ENCODE results near the gene HAT1.

The HAT1 gene

GRCh38 chr2:171921970-171922229 lies 361 bp upstream of the HAT1 start:
- no peak for DNase-seq

DNA sequence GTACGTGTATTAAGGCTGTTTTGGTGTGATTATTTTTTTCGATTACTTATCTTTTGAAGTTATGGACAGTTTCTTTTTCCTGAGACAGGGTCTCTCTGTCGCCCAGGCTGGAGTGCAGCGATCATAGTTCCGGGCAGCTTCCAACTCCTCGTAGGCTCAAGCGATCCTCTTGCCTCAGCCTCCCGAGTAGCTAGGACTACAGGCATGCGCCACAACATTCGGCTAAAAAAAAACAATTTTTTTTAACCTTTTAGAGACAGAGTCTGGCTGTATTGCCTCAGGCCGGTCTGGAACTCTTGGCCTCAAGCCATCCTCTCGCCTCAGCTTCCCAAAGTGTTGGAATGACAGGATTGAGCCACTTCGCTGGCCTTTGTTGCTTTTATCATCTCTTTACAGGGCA lies 945 bp downstream of the HAT1 start:
- DNase-seq: peak; percentile 36

- DNase-seq: no peak
Measured at GRCh38 chr2:171924170-171924942, 2.1 kb downstream of the HAT1 start.

DNA sequence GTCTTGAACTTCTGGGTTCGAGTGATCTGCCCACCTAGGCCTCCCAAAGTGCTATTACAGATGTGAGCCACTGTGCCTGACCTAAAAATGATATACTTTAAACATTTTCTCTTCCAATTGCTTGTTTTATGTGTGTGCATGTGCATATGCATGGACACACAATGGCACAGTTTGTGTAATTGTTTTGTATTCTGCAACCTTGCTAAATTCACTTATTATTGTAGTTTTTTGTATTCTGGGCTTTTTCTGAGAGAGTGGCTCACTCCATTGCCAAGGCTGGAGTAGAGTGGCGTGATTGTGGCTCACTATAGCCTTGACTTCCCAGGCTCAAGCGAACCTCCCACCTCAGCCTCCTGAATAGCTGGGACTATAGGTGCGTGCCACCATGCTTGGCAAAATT lies 8.1 kb downstream of the HAT1 start:
- DNase-seq: no peak

DNA sequence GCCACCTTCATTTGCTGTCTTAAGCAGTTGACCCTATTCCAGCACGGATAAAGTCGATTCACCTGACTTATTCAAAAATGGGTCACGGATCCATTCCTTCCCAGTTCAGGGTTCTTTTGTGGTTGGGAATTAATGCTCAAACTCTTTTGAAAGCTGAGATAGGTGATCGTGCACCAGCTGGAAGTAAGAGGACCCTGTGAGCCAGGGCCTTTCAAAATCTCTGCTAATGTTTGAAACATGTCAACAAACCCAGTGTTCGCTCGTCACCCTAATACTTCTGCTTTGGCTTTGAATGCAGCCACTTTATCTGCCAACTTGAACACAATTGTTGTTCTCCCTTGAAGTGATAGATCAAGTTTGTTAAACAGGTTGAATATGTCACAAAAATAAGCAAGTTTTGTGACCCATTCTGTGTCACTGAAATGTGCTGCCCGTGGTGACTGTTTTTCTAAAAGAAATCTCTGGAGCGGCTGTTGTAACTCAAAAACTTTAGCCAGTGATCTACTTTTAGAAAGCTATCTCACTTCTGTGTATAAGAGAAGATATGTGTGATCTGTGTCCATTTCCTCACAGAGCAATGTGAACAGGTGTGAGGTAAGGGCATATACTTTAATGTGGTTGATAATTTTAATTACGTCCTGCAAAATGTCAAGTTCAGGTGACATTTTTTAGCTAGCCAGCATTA lies 16.9 kb downstream of the HAT1 start:
- no peak for DNase-seq

DNA sequence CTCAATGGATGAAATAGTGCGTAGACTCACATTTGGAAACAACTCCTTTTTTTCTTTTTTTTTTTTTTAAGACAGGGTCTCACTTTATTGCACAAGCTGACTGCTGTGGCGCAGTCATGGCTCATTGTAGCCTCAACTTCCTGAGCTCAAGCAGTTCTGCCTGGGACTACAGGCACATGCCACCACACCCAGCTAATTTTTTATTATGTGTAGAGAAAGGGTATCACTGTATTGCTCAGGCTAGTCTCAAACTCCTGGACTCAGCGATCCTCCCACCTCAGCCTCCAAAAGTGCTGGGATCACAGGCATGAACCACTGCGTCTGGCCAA lies 17.4 kb downstream of the HAT1 start:
- no peak for DNase-seq

GRCh38 chr2:171941316-171941699 lies 19.0 kb downstream of the HAT1 start:
- DNase-seq: no peak

DNA sequence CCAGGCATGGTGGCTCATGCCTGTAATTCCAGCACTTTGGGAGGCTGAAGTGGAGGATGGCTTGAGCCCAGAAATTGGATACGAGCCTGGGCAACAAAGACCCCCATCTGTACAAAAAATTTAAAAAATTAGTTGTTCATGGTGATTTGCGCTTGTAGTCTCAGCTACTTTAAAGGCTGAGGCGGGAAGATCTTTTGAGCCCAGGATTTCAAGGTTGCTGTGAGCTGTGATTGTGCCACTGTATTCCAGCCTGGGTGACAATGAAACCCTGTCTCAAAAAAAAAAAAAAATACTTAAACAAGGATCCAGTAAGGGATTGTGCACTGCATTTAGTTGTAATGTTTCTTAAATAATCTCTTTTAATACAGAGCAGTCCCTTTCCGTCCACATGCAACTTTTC lies 21.6 kb downstream of the HAT1 start:
- no peak for DNase-seq

DNA sequence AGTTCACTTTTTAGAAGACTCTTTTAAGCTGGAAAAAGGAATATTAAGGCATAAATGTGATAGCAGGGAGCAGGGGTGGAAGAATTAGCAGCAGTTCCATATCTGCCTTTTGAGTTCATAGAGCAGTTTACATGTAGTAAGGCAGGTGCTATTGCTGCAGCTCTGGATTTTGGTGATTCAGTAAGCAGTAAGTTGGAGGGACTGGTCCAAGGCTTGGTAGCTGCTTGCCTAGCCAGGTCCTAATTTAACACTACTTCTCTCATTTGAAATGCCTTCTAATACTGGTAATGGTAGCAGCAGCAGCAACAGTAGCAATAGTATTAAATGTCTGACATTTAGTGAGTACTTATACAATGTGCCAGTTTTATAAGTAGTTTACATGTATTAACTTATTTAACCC lies 30.0 kb downstream of the HAT1 start:
- DNase-seq: no peak

GRCh38 chr2:171952748-171953147 lies 30.5 kb downstream of the HAT1 start:
- no peak for DNase-seq

DNA sequence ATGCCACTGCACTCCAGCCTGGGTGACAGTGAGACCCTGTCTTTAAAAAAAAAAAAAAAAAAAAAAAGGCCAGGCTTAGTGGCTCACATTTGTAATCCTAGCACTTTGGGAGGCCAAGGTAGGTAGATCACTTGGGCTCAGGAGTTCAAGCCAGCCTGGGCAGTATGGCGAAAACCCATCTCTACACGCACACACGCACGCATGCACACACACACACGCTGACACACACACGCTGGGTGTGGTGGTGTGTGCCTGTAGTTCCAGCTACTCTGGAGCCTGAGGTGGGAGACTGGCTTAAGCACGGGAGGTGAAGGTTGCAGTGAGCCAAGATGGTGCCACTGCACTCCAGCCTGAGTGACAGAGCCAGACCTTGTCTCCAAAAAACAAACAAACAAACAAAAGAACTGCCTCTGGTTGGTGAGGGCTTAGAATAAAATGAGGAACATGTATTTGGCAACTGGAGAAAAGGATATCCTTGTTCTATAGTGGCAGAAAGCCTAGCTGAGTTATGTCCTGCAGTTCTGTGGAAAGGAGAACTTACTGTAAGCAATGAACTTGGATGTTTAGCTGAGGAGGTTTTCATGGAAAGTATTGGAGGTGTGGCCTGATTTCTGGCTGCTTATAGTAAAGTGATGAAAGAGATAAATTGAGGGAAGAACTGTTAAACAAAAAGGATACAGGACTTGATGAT lies 34.0 kb downstream of the HAT1 start:
- DNase-seq: no peak

DNA sequence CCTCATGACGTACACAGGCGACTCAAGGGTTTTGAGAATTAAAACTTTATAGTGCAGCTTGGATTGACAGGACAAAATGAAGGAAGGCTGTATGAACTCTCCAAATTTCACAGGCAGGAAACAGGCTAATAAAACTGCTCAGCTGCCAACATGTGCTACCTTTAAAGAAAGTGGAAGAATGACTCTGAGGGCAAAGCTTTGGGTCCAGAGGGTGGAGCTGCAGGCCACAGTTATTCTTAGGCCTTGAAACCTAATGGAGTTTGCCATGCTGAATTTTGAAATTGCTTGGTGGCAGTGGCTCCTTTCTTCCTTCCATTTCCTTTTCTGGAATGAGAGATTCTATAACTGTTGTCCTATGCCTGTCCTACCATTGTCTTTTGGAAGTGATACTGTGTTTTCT lies 34.8 kb downstream of the HAT1 start:
- DNase-seq: peak; percentile 3

GRCh38 chr2:171958475-171958874 lies 36.2 kb downstream of the HAT1 start:
- DNase-seq: peak; percentile 86

GRCh38 chr2:171959998-171960397 lies 37.7 kb downstream of the HAT1 start:
- no peak for DNase-seq

DNA sequence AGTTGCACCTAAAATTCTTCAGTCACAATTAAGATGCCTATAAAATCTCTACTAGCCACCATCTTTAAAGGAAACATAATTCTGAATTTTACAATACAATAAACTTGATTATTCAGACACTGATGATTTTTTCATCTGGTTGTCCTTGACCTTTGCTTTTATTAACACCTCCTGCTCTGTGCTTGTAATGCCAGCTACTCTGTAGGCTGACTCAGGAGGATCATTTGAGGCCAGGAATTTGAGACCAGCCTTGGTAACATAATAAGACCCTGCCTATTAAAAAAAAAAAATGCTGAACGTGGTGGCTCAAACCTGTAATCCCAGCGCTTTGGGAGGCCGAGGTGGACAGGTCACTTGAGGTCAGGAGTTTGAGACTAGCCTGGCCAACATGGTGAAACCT lies 38.3 kb downstream of the HAT1 start:
- no peak for DNase-seq

DNA sequence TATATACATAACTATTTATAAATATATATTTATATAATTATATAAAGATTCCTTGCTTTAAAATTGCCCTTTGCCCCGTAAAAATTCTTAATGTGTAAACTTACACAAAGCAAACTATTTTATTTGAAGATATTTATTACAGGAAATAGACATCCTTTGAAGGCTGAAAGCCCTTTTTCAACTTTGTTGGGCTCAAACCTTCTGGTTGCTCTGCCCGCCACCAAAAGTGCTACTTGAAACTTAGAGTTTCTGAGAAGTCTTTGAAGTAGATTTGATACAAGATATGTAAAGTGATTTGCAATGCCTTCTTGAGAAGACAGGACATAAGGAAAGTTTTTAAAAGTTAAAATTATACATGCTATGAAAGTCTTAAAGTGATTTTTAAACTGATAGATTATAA lies 40.9 kb downstream of the HAT1 start:
- no peak for DNase-seq

DNA sequence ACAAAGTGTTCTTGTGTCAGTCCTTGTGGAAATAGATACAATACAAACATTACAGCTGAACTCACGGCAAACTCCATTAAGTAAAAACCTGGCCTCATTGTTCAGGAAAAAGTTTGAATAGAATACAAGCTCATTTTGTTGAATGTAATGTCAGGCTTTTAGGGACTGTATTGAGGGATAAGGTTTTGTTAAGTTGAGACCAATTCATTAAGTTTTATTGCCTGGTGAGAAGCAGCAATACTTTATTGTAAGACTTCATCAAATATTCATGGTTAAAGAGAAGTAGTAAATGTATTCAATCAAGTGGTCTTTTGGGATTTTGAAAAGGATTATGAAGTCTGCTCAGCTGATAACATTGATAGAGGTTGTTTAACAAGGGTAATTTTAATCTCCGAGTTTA lies 42.0 kb downstream of the HAT1 start:
- DNase-seq: no peak

DNA sequence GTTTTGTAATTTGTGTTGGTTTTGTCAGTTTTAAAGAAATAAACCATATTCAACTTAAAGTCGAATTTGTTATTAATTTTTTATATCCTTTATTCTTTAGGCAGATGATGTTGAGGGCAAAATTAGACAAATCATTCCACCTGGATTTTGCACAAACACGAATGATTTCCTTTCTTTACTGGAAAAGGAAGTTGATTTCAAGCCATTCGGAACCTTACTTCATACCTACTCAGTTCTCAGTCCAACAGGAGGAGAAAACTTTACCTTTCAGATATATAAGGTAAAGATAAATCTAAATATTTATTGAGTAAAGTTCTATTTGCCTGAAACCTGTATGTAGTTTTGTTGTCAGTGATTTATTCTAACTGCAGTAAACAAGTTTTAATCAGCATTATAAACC lies 43.0 kb downstream of the HAT1 start:
- no peak for DNase-seq

DNA sequence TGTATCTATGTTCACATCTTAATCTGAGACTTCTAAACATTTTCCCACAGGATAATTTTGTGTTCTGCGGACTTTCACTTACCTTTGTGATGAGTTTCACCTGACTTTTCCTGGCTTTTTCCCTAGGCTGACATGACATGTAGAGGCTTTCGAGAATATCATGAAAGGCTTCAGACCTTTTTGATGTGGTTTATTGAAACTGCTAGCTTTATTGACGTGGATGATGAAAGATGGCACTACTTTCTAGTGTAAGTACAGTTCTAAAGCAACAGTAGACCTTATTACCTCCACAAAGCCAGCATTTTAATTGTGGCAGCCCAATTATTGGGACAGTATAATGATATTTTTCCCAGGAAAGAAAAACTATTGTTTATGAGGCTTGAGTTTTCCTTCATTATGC lies 43.4 kb downstream of the HAT1 start:
- no peak for DNase-seq

GRCh38 chr2:171966235-171966634 lies 44.0 kb downstream of the HAT1 start:
- DNase-seq: no peak

DNA sequence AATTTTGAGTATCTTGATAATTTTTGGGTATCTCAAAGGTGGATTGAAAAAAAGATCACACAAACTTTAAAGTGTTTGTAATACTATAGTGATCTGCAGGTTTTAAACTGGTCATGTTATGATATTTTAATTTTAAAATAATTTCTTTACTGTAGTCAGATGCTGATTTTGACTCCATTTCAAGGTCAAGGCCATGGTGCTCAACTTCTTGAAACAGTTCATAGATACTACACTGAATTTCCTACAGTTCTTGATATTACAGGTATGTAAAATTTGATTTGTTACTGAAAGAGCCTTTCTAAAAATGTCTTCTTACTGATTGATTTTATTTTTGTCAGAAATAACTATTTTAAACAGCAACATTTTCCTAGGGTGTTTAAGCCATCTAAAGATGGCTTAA lies 44.4 kb downstream of the HAT1 start:
- DNase-seq: no peak

GRCh38 chr2:171968509-171968908 lies 46.2 kb downstream of the HAT1 start:
- DNase-seq: no peak

GRCh38 chr2:171972329-171972982 lies 50.2 kb downstream of the HAT1 start:
- DNase-seq: no peak

- no peak for DNase-seq
Measured at GRCh38 chr2:171979103-171979502, 56.8 kb downstream of the HAT1 start.

Data from HCEC 1CT (cell line).